ENCODE measurements around the gene LRP10. TPM values are rescaled to one million over a fixed set of nuclear protein-coding genes. Genes with fewer than 3 reads are reported as not detected.
A peak's percentile ranks its signal among the peaks of the same experiment; 100 is the strongest.
"Not testable (repeated sequence)": the region's sequence is repeated elsewhere in the genome, so short reads cannot be mapped to it uniquely, and the experiment has no call there.

LRP10 gene, protein sequence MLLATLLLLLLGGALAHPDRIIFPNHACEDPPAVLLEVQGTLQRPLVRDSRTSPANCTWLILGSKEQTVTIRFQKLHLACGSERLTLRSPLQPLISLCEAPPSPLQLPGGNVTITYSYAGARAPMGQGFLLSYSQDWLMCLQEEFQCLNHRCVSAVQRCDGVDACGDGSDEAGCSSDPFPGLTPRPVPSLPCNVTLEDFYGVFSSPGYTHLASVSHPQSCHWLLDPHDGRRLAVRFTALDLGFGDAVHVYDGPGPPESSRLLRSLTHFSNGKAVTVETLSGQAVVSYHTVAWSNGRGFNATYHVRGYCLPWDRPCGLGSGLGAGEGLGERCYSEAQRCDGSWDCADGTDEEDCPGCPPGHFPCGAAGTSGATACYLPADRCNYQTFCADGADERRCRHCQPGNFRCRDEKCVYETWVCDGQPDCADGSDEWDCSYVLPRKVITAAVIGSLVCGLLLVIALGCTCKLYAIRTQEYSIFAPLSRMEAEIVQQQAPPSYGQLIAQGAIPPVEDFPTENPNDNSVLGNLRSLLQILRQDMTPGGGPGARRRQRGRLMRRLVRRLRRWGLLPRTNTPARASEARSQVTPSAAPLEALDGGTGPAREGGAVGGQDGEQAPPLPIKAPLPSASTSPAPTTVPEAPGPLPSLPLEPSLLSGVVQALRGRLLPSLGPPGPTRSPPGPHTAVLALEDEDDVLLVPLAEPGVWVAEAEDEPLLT
- 35.8 and 48.4 TPM in 2 replicates for total RNA-seq (2014; rRNA removed; shearing (Covaris generic))

DNA sequence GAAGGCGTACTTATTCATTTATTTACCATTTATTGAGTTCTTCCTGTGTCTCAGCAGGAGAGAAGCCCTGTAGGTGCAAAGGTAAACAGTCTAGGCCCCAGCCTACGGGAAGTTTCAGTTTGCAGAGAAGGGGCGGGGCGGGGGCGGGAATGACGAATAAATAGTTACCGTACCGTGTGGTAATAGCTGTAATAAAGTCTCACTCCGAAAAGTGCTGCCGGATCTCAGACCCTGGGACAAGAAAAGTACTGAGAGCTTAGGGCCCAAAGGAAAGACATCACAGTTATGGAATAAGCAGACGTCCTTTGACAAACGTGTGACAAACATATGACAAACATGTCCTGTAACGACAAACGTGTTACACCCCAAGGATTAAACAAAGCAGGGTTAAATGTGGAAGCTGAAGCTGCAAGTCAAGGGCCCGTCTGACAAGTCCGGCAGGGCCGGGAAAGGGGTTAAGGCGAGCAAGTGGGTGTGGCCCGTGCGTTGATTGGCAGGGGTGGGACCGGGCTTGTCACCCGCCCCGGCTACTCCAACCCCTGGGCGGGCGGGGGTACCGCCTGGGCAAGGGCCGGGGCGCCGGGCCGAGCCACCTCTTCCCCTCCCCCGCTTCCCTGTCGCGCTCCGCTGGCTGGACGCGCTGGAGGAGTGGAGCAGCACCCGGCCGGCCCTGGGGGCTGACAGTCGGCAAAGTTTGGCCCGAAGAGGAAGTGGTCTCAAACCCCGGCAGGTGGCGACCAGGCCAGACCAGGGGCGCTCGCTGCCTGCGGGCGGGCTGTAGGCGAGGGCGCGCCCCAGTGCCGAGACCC is at the start of gene LRP10:
Gene LRP10, plus strand, starts transcription at position 517 of the 809 bp plus-strand sequence. CDS start 564 bp downstream, outside the sequence.
- peak; percentile 82 for DNase-seq (ENCODE audit: low spot score)

DNA sequence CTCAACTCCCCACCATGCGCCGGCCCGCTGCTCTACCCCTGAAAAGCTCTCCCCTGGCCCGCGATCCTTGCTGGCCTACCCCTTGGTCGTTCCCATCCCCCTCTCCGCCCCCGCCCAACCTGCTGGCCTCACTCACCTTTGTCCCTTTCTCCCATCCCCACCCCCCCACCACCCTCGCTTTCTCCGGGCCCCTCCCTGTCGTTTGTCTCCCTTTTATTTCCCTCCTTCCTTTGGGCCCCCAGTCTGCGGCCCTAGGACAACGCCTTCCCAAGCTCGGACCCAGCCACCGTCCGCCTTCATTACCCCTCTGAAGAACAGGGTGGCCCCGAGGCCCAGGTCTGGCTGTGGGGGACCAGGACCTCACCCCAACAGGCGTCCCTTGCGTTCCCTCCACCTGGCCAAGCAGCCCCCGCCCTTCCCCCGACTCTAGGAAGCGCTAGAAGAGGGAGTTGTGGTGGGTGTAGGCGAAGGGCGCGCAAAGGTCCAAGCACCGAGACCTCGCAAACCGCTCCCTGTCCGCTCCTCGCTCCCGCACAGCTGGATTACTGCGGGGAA is 49.4 kb upstream of the LRP10 start:
- no peak for DNase-seq (ENCODE audit: low spot score)

DNA sequence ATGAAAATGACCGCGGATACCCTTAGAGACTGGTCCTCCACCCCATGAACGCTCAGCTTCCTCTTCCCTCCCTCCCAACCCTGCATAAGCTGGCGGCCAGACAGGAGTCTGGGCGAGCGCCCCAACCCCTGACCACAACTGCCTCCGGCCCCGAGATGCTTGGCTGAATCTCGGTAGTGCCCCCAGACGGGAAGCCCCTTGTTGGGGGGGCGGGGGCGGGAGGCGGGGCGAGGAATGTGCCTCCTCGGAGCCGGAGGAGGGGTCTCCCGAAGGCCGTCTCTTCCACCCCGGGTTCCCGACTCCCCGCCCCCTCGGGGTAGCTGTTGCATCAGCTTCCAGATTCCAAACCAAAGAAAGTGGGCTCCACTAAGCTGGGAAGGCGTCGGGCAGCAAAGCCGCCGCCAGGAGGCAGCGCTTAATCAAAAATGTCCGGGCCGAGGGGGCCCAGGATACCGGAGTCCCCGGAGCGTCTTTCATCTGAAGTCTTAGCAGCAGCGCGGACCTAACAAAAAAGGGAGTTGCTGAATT is 48.9 kb upstream of the LRP10 start:
- peak; percentile 84 for DNase-seq (ENCODE audit: low spot score)

DNA sequence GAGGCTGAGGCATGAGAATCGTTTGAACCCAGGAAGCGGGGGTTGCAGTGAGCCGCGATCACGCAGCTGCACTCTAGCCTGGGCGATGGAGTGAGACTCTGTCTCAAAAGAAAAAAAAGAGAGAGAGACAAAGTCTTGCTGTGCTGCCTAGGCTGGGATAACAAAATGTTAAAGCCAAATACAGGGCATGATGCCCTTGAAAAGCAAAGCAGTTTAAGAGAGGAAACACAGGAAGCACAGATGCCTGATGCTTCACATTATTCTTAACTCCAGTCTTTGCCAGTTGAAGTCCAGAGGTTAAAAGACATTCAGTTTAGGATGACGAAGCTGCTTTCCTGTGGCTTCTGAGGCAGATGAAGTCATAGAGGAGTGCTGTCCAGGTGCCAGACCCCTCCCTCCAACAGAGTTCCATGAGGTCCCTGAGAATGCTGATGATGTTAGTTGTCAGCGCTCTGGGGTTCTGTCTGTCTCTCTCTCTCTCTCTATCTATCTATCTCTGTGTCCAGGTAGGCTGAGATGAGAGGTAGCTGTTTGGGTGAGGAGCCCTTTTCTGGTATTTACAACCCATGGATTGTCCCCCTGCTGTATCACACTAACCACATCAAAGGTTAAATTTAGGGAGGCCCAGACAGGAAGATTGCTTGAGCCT is 46.7 kb upstream of the LRP10 start:
- DNase-seq (ENCODE audit: low spot score): peak; percentile 97

DNA sequence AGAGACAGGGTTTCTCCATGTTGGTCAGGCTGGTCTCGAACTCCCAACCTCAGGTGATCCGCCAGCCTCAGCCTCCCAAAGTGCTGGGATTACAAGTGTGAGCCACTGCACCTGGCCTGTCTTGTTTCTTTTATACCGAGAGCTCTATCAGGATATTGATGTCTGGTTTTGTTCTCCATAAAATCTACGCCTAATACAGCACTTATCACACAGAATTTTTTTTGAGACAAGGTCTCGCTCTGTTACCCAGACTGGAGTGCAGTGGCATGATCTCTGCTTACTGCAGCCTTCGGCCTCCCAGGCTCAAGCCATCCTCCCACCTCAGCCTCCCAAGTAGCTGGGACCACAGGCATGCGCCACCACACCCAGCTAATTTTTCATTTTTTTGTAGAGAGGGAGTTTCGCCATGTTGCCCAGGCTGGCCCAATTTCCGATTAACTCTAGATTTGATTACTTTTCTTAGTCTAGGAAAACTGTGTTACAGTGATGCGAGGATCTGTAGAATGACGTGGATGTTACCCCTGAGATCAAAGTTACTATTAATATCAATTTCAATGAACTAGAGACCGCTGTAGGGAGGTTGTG is 42.4 kb upstream of the LRP10 start:
- DNase-seq (ENCODE audit: low spot score): not testable (repeated sequence)

DNA sequence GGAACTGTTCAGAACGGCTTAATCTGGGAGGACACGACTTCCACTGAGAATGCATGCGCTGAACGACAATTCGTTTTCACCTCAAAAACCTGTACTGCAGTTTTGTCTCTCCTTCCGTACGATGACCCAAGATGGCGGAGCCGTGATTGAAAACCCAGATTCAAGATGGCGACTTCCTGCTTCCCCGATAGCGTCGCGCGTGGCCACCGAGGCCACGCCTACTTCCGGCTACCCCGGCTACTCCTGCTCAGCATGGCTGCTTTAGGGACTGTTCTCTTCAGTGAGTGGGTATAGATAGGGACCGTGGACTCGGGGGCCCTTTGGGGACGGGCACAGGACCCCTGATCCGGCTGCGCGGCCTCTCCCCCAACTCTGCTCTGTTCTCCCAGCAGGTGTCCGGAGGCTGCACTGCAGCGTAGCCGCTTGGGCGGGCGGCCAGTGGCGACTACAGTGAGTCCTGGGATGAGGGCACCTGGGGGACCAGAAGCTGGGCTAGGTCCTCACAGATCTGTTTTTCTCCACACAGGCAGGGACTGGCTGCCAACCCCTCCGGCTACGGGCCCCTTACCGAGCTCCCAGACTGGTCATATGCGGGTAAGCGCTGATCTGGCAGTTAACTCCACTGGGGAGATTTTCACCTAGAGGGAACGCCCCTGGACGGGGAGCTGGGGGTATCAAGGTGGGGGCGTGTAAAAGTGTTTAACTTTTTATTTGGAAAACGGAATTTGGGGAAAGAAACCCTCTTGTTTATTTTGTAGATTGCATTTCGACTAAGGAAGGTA is 41.7 kb upstream of the LRP10 start, which contains the start of gene MRPL52:
Gene MRPL52, plus strand, starts transcription at position 227 of the 782 bp plus-strand sequence. Its CDS starts 26 bp downstream, at position 253.
- DNase-seq (ENCODE audit: low spot score): peak; percentile 84

DNA sequence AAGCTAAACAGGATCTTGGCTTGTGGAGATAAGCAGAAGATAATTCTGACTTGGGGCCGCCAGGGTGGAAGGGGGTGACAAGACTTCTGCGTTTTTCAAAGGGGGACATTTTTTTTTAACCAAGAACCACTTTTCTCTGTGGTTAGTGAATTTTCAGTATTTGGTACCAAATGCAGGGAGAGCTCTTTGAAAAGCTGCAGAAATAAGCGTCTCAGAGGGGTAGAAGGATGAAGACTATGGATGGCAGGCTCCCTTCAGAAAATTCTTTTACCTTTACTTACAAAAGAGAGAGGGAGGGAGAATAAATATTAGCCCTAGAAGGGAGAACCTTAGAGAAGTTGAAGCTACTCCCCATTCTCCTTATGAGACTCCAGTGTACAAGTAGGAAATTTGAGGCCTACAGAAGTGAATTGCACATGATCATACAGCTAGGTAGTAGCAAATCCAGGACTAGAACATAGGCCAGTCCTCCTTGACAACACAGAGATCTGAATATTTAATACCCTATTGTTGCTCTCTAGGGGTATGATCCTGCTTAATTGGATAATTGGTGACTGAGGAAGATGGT is 41.0 kb upstream of the LRP10 start:
- no peak for DNase-seq (ENCODE audit: low spot score)

DNA sequence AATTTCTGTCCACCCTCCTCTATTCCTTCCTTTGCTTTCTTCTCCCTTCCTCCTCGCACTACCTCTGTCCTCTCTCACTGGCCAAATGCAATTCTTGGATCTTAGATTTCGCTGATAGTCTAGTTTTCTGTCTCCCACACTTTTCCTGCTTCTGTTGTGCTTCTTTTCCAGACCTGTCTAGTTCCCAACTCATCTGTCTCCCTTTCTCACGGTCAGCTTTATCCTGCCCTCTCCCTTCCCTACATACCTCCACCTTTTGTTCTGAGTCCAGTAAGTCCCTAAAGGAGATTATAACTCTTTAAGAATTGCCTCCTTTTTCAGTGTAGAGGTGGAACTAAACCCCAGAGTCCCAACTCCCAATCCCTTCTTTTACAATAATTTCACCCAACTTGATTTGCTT is 36.0 kb upstream of the LRP10 start:
- no peak for DNase-seq (ENCODE audit: low spot score)

DNA sequence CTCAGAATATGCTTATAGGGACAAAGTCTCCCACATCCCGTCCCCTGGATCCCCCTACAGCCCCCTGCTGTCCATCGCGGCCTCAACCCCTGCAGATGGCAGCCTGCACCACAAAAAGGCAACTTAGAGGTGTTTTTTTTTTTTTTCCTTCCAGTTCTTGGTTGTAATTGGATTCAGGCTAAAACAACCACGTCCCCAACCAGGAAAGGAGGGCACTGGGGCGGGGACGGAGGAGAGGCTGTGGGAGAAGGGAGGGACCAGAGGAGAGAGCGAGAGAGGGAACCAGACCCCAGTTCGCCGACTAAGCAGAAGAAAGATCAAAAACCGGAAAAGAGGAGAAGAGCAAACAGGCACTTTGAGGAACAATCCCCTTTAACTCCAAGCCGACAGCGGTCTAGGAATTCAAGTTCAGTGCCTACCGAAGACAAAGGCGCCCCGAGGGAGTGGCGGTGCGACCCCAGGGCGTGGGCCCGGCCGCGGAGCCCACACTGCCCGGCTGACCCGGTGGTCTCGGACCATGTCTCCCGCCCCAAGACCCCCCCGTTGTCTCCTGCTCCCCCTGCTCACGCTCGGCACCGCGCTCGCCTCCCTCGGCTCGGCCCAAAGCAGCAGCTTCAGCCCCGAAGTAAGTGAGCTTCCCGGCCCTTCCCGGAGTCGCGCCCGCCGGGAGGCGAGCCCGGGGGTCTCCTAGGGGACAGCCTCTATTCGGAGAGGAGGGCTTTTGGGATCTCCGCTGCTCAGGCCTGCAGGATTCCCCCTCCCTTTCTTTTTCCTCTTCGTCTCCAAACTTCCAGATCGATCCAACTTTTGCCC is 35.0 kb upstream of the LRP10 start, which contains the start of gene MMP14:
Gene MMP14, plus strand, starts transcription at position 285 of the 813 bp plus-strand sequence. Its CDS starts 233 bp downstream, at position 518.
- peak; percentile 87 for DNase-seq (ENCODE audit: low spot score)

DNA sequence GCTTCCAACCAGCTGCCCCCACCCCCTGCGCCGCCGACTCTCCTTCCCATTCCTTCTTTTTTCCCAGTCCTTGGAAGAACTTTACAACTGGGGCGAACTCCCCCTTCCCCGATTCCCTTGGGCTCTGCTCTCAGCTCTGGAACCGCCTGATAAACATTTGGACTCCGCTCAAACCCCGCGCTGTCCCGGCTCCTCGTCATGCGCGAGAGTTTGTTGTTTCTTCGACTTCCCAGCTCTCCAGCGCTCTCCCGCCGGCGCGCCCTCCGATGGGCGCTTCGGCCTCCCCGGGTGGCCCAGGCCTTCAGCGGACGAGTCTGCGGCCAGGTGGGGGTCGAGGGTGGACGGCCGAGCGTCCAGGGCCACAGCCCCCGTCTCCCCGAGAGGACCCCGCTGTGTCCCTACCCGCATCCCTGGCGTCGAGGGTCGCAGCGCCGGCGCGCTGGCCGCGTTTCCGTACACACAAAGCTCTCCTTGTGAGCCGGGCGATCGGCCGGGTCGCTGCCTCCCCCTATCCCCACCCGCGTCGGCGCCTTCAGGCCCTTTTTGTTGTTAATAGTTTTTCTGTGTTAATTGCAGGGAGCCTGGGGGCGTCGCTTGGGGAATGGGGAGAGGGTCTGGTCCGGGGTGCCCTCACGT is 34.3 kb upstream of the LRP10 start:
- no peak for DNase-seq (ENCODE audit: low spot score)

DNA sequence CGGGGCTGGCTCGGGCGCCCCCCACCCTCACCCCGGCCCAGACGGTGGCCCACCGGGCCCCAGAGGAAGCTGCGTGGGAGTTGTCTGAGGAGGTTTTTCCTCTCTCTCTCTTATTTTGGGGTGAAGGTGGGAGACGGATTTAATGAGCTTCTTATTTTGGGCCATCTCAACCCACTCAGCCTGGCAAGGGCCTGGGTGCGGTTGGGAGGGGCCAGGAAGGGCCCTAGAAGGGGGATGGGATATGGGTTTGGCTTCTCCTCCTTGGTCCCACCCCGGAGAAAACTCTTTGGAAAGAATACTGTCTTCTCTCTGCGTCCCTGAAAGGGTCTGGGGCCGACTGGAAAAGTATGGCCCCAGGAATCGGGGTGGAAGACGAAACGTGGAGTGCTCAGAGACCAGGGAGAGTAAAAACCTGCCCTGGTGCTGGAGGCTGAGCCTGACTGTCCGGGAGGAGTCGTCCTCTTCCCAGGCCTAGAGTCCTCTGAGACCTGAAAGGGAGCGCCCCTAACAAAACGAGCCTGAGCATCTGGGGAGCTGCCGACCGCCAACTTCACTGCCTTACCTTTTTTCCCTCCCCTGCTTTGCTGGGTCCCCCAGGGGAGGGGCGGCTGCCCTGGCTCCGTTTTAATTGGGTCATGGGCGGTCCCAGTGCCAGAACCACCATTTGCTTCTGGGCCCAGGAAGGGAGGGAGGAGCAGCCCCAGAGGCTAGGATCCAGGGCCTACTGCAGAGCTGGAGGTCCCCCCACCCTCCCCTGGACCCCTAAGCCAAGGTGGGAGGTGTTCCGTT is 33.6 kb upstream of the LRP10 start:
- peak; percentile 24 for DNase-seq (ENCODE audit: low spot score)

DNA sequence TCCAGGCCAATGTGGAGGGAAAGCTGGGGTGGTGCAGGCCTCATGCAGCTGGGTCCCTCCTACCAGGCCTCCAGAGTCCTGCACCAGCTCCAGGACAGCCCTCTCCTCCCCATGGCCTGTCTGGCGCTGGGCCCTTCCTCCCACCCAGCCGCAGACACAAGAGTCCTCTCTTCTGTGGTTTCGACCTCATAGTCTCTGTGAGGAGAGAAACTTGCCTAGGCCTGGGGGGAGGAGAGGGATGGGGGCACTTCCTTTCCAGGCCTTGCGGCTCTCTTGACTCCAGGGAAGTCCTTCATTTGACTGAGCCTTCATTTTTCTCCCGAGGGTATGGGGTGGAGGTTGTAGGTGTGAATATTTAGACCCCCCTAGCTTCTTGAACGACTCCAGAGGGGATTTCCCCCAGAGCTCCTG is 32.9 kb upstream of the LRP10 start:
- peak; percentile 75 for DNase-seq (ENCODE audit: low spot score)

DNA sequence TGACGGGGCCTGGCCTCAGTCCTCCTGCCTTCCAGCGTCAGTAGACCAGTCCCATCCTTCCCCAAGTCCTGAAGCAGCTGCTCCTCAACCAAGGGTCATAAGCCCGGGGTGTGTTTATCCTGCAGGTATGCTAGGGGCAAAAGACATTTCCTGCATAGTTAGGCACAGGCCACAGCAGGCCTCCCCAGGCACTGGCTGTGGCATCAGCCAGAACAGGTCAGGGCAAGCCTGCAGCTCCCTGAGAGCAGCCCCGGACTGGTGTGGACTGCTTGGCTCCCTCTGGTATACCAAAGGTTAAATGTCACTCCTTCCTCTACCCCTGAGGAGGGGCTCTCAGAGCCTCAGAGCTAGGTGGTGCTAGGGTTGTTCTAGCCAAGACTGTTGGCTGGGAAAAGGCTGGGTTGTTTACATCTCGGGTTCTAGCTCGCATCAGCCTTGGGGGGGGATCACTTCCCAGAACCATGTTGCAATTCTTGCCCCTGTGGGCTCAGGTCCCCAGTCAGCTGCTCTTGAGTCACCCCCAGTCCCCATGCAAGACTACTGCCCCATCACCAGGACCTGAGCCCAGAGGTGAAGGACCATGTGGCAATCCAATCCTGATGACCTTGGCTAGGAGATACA is 32.3 kb upstream of the LRP10 start:
- no peak for DNase-seq (ENCODE audit: low spot score)

DNA sequence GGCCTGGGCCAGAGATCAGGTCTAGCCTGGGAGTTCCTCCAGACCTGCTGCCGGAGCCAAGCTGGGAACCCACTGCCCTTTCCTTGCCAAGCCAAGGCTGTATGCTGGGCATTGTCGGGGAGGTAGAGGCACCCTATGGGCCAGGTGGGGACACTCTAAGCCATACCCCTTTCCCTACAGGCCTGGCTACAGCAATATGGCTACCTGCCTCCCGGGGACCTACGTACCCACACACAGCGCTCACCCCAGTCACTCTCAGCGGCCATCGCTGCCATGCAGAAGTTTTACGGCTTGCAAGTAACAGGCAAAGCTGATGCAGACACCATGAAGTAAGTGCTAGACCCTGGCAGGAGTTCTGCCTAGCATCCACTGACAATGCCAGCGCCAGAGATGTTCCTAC is 30.2 kb upstream of the LRP10 start:
- DNase-seq (ENCODE audit: low spot score): no peak

DNA sequence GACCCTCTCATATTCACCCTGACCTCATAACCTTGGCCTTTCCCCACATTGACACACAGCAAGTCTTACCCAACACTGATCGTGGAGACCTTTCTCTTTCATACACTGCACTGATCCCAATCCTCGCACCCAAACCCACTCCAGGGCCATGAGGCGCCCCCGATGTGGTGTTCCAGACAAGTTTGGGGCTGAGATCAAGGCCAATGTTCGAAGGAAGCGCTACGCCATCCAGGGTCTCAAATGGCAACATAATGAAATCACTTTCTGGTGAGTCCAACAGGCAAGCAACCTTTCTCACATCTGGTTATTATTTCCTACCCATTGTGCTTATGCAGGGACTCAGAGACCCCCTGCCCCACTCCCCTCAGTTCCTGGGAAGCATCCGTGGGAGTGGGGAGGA is 29.8 kb upstream of the LRP10 start:
- no peak for DNase-seq (ENCODE audit: low spot score)

Data from H4 (cell line).